Measurements from ENCODE around the gene DDX5. TPM values are rescaled to one million over a fixed set of nuclear protein-coding genes. Genes with fewer than 3 reads are reported as not detected.

DDX5 gene
- total and polyA plus RNA-seq, 2 donors (not counting 3 experiments of a cell fraction or from before 2014, with no cell fraction given) = 1,027 to 2,040 TPM

DNA sequence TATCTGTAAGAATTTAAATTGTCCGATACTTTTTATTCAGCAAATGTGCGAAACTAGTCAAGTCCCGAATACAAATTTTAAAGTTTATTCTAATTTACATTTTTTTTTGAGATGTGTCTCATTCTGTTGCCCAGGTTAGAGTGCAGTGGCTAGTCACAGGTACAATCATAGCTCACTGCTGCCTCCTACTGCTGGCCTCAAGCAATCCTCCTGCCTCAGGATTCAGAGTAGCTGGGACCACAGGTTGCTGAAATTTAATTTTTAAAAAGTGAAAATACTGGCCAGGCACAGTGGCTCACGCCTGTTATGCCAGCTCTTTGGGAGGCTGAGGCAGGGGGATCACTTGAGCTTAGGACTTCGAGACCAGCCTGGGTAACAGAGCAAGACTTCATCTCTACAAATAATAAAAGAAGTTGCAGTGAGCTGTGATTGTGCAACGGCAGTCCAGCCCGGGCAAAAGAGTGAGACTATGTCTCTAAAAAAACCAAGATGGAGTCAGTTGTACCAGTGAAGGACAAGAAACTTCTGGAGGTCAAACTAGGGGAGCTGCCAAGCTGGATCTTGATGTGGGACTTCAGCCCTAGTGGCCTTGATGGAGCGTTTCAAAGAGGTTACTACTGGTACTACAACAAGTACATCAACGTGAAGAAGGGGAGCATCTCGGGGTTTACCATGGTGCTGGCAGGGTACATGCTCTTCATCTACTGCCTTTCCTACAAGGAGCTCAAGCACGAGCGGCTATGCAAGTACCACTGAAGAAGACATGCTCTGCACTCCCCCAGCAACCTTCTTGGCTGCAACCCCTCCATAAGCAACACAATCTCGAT, 14.8 kb downstream of the DDX5 start:
- Histone ChIP-seq H4K20me1 (replicated peaks; ENCODE audit: control insufficient read depth, extremely low read depth, insufficient read depth, low read length) (no peaks in the 10 kb centered on the region), H2AFZ (ENCODE audit: low read depth, low read length) (no peak overlapping the region), H3K9me1 (replicated peaks; ENCODE audit: control insufficient read depth, extremely low read depth, insufficient read depth, low read length) (no peaks in the 10 kb centered on the region), H3K36me3 (ENCODE audit: control insufficient read depth in 2 of 2, extremely low read depth in 1 of 2, insufficient read depth in 2 of 2, low read length in 2 of 2) (peaks cover 4 to 15% of the 10 kb centered on the region in 2 experiments), H3K4me3 (replicated peaks in 1 of 3; ENCODE audit: insufficient read depth in 1 of 3, low read depth in 1 of 3, low read length in 3 of 3) (no peak overlapping the region), H3K27ac (ENCODE audit: insufficient read depth, low read depth, low read length) (no peak overlapping the region), H3K79me2 (ENCODE audit: control insufficient read depth, insufficient read depth, low read length) (peaks cover 17% of the 10 kb centered on the region), H3K9me3 (replicated peaks; ENCODE audit: control insufficient read depth, insufficient read depth, low read length) (no peaks in the 10 kb centered on the region), H3K4me2 (ENCODE audit: insufficient read depth, low read length) (no peak overlapping the region), H3K9ac (replicated peaks; ENCODE audit: extremely low read depth, insufficient read depth, low read length) (no peak overlapping the region), H3K27me3 (ENCODE audit: control insufficient read depth in 2 of 2, insufficient read depth in 2 of 2, low read length in 2 of 2) (no peaks in the 10 kb centered on the region), H3K4me1 (ENCODE audit: control insufficient read depth, extremely low read depth, insufficient read depth, low read length) (peaks cover 15% of the 10 kb centered on the region)
- peak; percentile 58 for DNase-seq (ENCODE audit: low read depth, low spot score)
- ChIA-PET POLR2A (interaction anchor here (1.1 kb wide), 1 partner anchor 71 kb away, joined by 7 read pairs; no protein-coding TSS in a partner anchor), CTCF (interaction anchor here (0.6 to 6.5 kb wide), 34 partner anchors 13 to 447 kb away, joined by 3 to 345 read pairs (median 4); partner anchors contain the start of genes CEP95, DDX5, MILR1 and PECAM1)
- FAIRE-seq = peak; percentile 57
- no peak for TF ChIP-seq GATA2 (IDR thresholded peaks at IDR 0.05; ENCODE audit: insufficient read depth, insufficient read length, low read depth, low read length)
- TF ChIP-seq, protein P1, sequence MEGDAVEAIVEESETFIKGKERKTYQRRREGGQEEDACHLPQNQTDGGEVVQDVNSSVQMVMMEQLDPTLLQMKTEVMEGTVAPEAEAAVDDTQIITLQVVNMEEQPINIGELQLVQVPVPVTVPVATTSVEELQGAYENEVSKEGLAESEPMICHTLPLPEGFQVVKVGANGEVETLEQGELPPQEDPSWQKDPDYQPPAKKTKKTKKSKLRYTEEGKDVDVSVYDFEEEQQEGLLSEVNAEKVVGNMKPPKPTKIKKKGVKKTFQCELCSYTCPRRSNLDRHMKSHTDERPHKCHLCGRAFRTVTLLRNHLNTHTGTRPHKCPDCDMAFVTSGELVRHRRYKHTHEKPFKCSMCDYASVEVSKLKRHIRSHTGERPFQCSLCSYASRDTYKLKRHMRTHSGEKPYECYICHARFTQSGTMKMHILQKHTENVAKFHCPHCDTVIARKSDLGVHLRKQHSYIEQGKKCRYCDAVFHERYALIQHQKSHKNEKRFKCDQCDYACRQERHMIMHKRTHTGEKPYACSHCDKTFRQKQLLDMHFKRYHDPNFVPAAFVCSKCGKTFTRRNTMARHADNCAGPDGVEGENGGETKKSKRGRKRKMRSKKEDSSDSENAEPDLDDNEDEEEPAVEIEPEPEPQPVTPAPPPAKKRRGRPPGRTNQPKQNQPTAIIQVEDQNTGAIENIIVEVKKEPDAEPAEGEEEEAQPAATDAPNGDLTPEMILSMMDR (IDR thresholded peaks at IDR 0.05; ENCODE audit: extremely low read depth in 1 of 2, insufficient read depth in 1 of 2, low read depth in 1 of 2, low read length in 2 of 2) = peak; percentile 74 to 76
- intact Hi-C loops (cut with micrococcal nuclease) (loop anchor here (1.0 kb wide), 2 partner anchors 71 to 184 kb away; no protein-coding TSS in a partner anchor), dilution Hi-C loops (cut with MboI; ENCODE audit: extremely low pct_ligation_motif_present, low sequenced_read_pairs) (no loop called here)
- BruUV-seq (replicated peaks) = no TSS peak

DNA sequence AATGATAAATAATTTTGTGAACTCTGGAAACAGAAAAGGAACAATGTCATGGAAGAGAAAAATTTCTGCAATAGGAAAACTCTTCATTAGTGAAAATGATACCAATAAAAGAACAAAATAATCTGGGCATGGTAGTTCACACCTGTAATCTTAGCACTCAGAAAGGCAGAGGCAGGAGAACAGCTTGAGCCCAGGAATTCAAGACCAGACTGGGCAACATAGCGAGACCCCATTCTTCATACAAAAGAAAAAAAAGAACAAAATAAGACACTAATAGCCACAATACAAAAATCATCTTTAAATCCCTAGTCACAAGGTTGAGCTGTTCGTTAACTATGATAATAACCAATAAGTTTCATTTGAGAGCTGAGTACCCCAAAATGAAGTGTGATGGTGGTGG, 17.8 kb downstream of the DDX5 start:
- Histone ChIP-seq H3K9ac (replicated peaks; ENCODE audit: extremely low read depth, insufficient read depth, low read length) (no peak overlapping the region), H3K27ac (ENCODE audit: insufficient read depth, low read depth, low read length) (no peak overlapping the region), H3K9me3 (replicated peaks; ENCODE audit: control insufficient read depth, insufficient read depth, low read length) (no peaks in the 10 kb centered on the region), H3K36me3 (ENCODE audit: control insufficient read depth in 2 of 2, extremely low read depth in 1 of 2, insufficient read depth in 2 of 2, low read length in 2 of 2) (peaks cover 7 to 15% of the 10 kb centered on the region in 2 experiments), H3K4me2 (ENCODE audit: insufficient read depth, low read length) (no peak overlapping the region), H3K4me1 (ENCODE audit: control insufficient read depth, extremely low read depth, insufficient read depth, low read length) (peaks cover 6% of the 10 kb centered on the region), H3K4me3 (replicated peaks in 1 of 3; ENCODE audit: insufficient read depth in 1 of 3, low read depth in 1 of 3, low read length in 3 of 3) (no peak overlapping the region), H3K79me2 (ENCODE audit: control insufficient read depth, insufficient read depth, low read length) (no peaks in the 10 kb centered on the region), H2AFZ (ENCODE audit: low read depth, low read length) (no peak overlapping the region), H3K9me1 (replicated peaks; ENCODE audit: control insufficient read depth, extremely low read depth, insufficient read depth, low read length) (no peaks in the 10 kb centered on the region), H3K27me3 (ENCODE audit: control insufficient read depth in 2 of 2, insufficient read depth in 2 of 2, low read length in 2 of 2) (no peaks in the 10 kb centered on the region), H4K20me1 (replicated peaks; ENCODE audit: control insufficient read depth, extremely low read depth, insufficient read depth, low read length) (no peaks in the 10 kb centered on the region)
- intact Hi-C loops (cut with micrococcal nuclease) (no loop called here), dilution Hi-C loops (cut with MboI; ENCODE audit: extremely low pct_ligation_motif_present, low sequenced_read_pairs) (loop anchor here (10.0 kb wide), 1 partner anchor 184 kb away; no protein-coding TSS in a partner anchor)
- FAIRE-seq = no peak
- TF ChIP-seq, protein P2, sequence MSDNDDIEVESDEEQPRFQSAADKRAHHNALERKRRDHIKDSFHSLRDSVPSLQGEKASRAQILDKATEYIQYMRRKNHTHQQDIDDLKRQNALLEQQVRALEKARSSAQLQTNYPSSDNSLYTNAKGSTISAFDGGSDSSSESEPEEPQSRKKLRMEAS (IDR thresholded peaks at IDR 0.05; ENCODE audit: insufficient read depth, insufficient read length) = no peak
- TF ChIP-seq JUN (IDR thresholded peaks at IDR 0.05; ENCODE audit: borderline replicate concordance, insufficient read depth, insufficient read length, low read depth) (no peak), POLR2AphosphoS5 (IDR thresholded peaks at IDR 0.05; ENCODE audit: insufficient read depth, low read depth, low read length) (no peak), EZH2 (IDR thresholded peaks at IDR 0.05; ENCODE audit: borderline replicate concordance, low read depth, low read length, severe bottlenecking) (no peak), FOS (IDR thresholded peaks at IDR 0.05; ENCODE audit: borderline replicate concordance, insufficient read depth, low read length) (no peak), MYC (IDR thresholded peaks at IDR 0.05; ENCODE audit: low read depth, low read length) (no peak), POLR2A (IDR thresholded peaks at IDR 0.05; ENCODE audit: low read depth, low read length) (no peak), GATA2 (IDR thresholded peaks at IDR 0.05; ENCODE audit: insufficient read depth, insufficient read length, low read depth, low read length) (no peak)
- TF ChIP-seq, protein P1 (IDR thresholded peaks at IDR 0.05; ENCODE audit: extremely low read depth in 1 of 2, insufficient read depth in 1 of 2, low read depth in 1 of 2, low read length in 2 of 2) = no peak
- no peak for DNase-seq (ENCODE audit: low read depth, low spot score)
- BruUV-seq (replicated peaks) = no TSS peak
- CTCF ChIA-PET = interaction anchor here (6.5 kb wide), 1 partner anchor 67 kb away, joined by 345 read pairs; no protein-coding TSS in a partner anchor
- POLR2A ChIA-PET = no interaction called here

All from endothelial cell of umbilical vein (primary cell).